ENCODE measurements around the gene MPC1L. TPM values are rescaled to one million over a fixed set of nuclear protein-coding genes. Genes with fewer than 3 reads are reported as not detected.

Gene MPC1L
- total and polyA plus RNA-seq, 11 donors: not detected

DNA sequence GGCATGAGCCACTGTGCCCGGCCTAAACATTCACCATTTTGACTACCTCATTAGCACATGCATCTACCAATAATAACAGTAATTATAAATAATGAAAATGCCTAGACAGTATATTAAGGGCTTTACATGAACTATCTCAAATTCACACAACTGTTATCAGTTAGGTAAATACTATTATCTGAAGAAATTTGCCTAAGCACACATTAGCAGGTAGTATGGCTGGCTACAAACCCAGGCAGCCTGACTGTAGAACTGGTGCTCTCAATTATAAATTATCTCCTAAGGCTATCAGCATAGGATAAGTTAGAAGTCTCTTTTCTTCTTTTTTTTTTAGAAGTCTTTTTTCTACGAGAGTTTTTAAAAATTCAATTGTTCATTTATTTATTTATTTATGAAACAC is 38.3 kb downstream of the MPC1L start:
- Histone ChIP-seq H3K27me3 (peaks cover 0 to 11% (median 0%) of the 10 kb centered on the region in 9 donors), H3K4me3 (no peak overlapping the region), H3K9me3 (no peaks in the 10 kb centered on the region), H3K4me1 (no peaks in the 10 kb centered on the region), H3K36me3 (peaks cover 0 to 97% (median 75%) of the 10 kb centered on the region in 9 donors), H3K27ac (no peak overlapping the region)
- ATAC-seq (no peak), DNase-seq (no peak)
- TF ChIP-seq POLR2A (IDR thresholded peaks at IDR 0.05): no peak
- TF ChIP-seq, protein P1, sequence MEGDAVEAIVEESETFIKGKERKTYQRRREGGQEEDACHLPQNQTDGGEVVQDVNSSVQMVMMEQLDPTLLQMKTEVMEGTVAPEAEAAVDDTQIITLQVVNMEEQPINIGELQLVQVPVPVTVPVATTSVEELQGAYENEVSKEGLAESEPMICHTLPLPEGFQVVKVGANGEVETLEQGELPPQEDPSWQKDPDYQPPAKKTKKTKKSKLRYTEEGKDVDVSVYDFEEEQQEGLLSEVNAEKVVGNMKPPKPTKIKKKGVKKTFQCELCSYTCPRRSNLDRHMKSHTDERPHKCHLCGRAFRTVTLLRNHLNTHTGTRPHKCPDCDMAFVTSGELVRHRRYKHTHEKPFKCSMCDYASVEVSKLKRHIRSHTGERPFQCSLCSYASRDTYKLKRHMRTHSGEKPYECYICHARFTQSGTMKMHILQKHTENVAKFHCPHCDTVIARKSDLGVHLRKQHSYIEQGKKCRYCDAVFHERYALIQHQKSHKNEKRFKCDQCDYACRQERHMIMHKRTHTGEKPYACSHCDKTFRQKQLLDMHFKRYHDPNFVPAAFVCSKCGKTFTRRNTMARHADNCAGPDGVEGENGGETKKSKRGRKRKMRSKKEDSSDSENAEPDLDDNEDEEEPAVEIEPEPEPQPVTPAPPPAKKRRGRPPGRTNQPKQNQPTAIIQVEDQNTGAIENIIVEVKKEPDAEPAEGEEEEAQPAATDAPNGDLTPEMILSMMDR (IDR thresholded peaks at IDR 0.05): no peak
- intact Hi-C loops (cut with DNase I): loop anchor here in 4 of 10 donors (5.0 to 10.0 kb wide), 3 partner anchors 53 to 133 kb away; no protein-coding TSS in a partner anchor
- WGBS, 4 donors: 78 to 93% (median 88%) methylated on average over 2 of the region's 2 CpGs

DNA sequence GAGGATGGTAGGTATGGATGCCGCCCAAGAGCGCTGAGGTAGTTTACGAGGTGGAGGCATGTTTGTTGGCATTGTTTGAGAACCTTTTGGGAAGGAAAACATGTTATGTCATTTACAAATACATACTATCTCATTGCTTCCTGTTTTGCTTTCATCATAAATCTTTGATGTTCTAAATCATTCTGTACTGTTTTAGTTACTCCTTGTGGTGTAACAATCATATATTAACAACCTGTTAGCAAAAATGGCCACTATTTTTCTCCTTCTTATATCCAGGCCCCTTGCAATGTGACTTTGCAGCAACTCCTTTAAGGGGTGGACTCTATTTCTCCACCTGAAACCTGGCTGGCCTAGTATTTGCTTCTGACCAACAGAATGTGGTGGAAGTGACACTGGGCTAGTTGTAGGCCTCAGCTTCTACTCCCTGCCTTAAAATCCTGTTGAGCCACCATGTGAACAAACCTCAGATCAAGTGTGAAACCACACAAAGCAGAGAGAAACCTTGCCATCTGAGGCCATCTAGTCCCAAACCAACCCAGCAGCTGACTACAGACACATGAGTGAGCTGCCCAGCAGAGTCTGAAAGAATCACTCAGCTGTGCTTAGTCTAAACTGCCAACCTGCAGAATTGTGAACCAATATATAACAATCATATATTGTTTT is 40.0 kb downstream of the MPC1L start:
- Histone ChIP-seq H3K4me3 (no peak overlapping the region), H3K27me3 (peaks cover 0 to 6% (median 0%) of the 10 kb centered on the region in 9 donors), H3K4me1 (no peaks in the 10 kb centered on the region), H3K27ac (no peak overlapping the region), H3K9me3 (no peaks in the 10 kb centered on the region), H3K36me3 (peaks cover 0 to 97% (median 73%) of the 10 kb centered on the region in 9 donors)
- WGBS, 4 donors: 88 to 97% (median 92%) methylated on average over 3 of the region's 3 CpGs
- TF ChIP-seq, protein P1 (IDR thresholded peaks at IDR 0.05): no peak
- no peak for TF ChIP-seq POLR2A (IDR thresholded peaks at IDR 0.05)
- no peak for ATAC-seq
- DNase-seq: no peak
- intact Hi-C loops (cut with DNase I): loop anchor here in 4 of 10 donors (5.0 to 10.0 kb wide), 3 partner anchors 52 to 132 kb away; no protein-coding TSS in a partner anchor

DNA sequence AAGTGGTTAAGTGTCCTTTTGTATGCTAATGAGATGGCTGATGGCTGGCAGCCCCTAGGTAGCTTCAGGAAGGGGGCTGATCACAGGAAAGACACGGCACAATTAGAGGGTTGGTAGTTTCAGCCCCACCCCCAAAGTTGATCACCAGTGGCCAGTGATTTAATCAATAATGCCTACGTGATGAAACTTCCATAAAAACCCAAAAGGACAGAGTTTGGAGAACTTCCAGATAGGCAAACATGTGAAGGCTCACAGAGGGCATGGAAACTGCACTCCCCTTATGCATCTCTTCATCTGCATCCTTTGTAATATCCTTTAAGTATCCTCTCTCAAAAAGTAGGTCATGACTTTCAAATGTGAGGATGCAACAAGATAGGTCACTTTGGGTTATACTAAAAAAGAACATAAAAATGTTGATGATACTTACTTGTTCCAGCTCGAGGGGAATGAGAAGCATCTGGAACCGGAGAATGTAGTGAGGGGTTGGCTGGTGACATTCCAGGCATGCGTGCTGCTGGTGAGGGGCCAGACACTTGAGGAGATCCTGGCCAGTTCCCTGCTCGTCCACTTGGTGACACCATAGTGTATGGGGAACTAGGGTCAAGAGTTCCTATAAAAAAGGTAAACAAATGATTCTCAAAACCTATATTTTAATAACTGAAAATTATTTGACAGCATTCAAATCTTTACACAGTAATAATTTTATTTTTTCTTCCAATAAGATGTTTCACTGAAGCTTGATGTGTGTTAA is 40.8 kb downstream of the MPC1L start:
- intact Hi-C loops (cut with DNase I): loop anchor here in 4 of 10 donors (5.0 to 10.0 kb wide), 3 partner anchors 51 to 131 kb away; no protein-coding TSS in a partner anchor
- Histone ChIP-seq H3K36me3 (peaks cover 0 to 97% (median 75%) of the 10 kb centered on the region in 9 donors), H3K4me3 (no peak overlapping the region), H3K27ac (no peak overlapping the region), H3K9me3 (no peaks in the 10 kb centered on the region), H3K27me3 (peaks cover 0 to 3% (median 0%) of the 10 kb centered on the region in 9 donors), H3K4me1 (no peaks in the 10 kb centered on the region)
- DNase-seq (peak in 2 of 5 donors; percentile 10 to 26), ATAC-seq (peak in 2 of 4 donors; percentile 55 to 56)
- WGBS, 4 donors: 41 to 56% (median 51%) methylated on average over 6 of the region's 6 CpGs
- TF ChIP-seq, protein P1 (IDR thresholded peaks at IDR 0.05): peak in 8 of 12 donors; percentile 6 to 42 (median 30)
- TF ChIP-seq POLR2A (IDR thresholded peaks at IDR 0.05): no peak

DNA sequence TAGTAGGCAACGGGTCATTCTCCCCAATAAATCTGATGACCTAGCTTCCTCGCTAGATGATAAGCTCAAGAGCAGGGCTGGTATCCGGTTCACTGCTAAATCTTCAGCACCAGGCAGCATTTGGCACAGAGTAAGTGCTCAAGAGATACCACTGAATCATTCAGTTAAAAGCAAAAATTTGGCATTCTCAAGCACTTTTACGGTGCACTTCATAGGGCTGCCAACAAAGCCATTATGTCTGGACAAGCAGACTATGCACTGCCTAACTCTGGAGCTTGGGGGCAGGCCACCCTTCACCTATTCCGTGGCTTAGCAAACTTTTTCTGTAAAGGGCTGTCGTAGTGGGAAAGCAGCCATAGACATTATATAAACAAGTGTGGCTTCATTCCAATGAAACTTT is 47.9 kb downstream of the MPC1L start:
- H3K4me1 ChIP-seq: peaks cover 0 to 9% (median 0%) of the 10 kb centered on the region in 12 donors
- H3K9me3 ChIP-seq: no peaks in the 10 kb centered on the region
- H3K27me3 ChIP-seq: peaks cover 0 to 11% (median 0%) of the 10 kb centered on the region in 9 donors
- peaks cover 0 to 95% (median 69%) of the 10 kb centered on the region in 9 donors for H3K36me3 ChIP-seq
- H3K27ac ChIP-seq: no peak overlapping the region
- TF ChIP-seq, protein P1 (IDR thresholded peaks at IDR 0.05): peak in 4 of 12 donors; percentile 6 to 22 (median 12)
- no peak for TF ChIP-seq POLR2A (IDR thresholded peaks at IDR 0.05)
- peak in 3 of 4 donors; percentile 58 to 68 (median 67) for ATAC-seq
- H3K4me3 ChIP-seq: no peak overlapping the region
- intact Hi-C loops (cut with DNase I): no loop called here
- DNase-seq: no peak
- WGBS, 4 donors: 39 to 61% (median 48%) methylated on average over 6 of the region's 6 CpGs
